HEK293T (cell line): Measurements from ENCODE around the gene CD3G.

Source experiments
- CTCF ChIA-PET: fragments of 350-600 bp; formaldehyde crosslinking; extraction: SDS; loops from one replicate; lab custom pipeline; 2021; ENCODE audit warnings: antibody characterized with exemption, inconsistent platforms; lab: Yijun Ruan, JAX
- POLR2A ChIA-PET: fragments of 350-600 bp; formaldehyde crosslinking; extraction: SDS; loops from one replicate; lab custom pipeline; 2020; ENCODE audit warnings: antibody characterized with exemption, inconsistent platforms; lab: Yijun Ruan, JAX
- DNase-seq: peaks from one replicate; pipeline ENCODE4 v3.0.0; 2012; ENCODE audit warnings: mixed read lengths; ENCODE audit errors: extremely low spot score
- ARNT ChIP-seq: fragments of 450-650 bp; IDR thresholded peaks from 2 replicates; pipeline ENCODE4 v1.6.1; 2017; ENCODE audit warnings: mild to moderate bottlenecking
- BHLHE40 ChIP-seq: fragments of 450-650 bp; IDR thresholded peaks from 2 replicates; pipeline ENCODE4 v1.6.1; 2016; ENCODE audit warnings: mild to moderate bottlenecking, moderate library complexity, borderline replicate concordance
- CTBP1 ChIP-seq: fragments of 450-650 bp; IDR thresholded peaks from 2 replicates; pipeline ENCODE4 v1.6.1; 2016; ENCODE audit warnings: borderline replicate concordance
- ELF4 ChIP-seq: fragments of 450-650 bp; IDR thresholded peaks from 2 replicates; pipeline ENCODE4 v1.6.1; 2017; ENCODE audit warnings: antibody characterized with exemption
- FOXA1 ChIP-seq: fragments of 450-650 bp; IDR thresholded peaks from 2 replicates; pipeline ENCODE4 v1.6.1; 2016; ENCODE audit warnings: mild to moderate bottlenecking
- FOXK2 ChIP-seq: fragments of 450-650 bp; IDR thresholded peaks from 2 replicates; pipeline ENCODE4 v1.6.1; 2016; ENCODE audit warnings: mild to moderate bottlenecking
- FOXM1 ChIP-seq: fragments of 450-650 bp; IDR thresholded peaks from 2 replicates; pipeline ENCODE4 v1.6.1; 2017; ENCODE audit warnings: mild to moderate bottlenecking, borderline replicate concordance
- HDGF ChIP-seq: fragments of 450-650 bp; IDR thresholded peaks from 2 replicates; pipeline ENCODE4 v1.6.1; 2017; ENCODE audit warnings: antibody characterized with exemption, borderline replicate concordance
- L3MBTL2 ChIP-seq: fragments of 450-650 bp; conservative IDR thresholded peaks from 2 replicates; pipeline ENCODE4 v1.6.1; 2016; ENCODE audit warnings: mild to moderate bottlenecking
- LEF1 ChIP-seq: fragments of 450-650 bp; IDR thresholded peaks from 2 replicates; pipeline ENCODE4 v1.6.1; 2017; ENCODE audit warnings: mild to moderate bottlenecking, borderline replicate concordance
- NFRKB ChIP-seq: fragments of 450-650 bp; IDR thresholded peaks from 2 replicates; pipeline ENCODE4 v1.6.1; 2016; ENCODE audit warnings: mild to moderate bottlenecking, moderate library complexity
- SP1 ChIP-seq: fragments of 450-650 bp; IDR thresholded peaks from 2 replicates; pipeline ENCODE4 v1.6.1; 2017
- SUZ12 ChIP-seq: fragments of 450-650 bp; IDR thresholded peaks from 2 replicates; pipeline ENCODE4 v1.6.1; 2016; ENCODE audit warnings: mild to moderate bottlenecking
- TARDBP ChIP-seq: fragments of 450-650 bp; IDR thresholded peaks from 2 replicates; pipeline ENCODE4 v1.6.1; 2016
- ZNF384 ChIP-seq: fragments of 450-650 bp; IDR thresholded peaks from 2 replicates; pipeline ENCODE4 v1.6.1; 2016
- TF ChIP-seq, protein P1 (sequence below): fragments of 450-650 bp; IDR thresholded peaks from 2 replicates; pipeline ENCODE4 v1.6.1; 2016

CD3G gene

DNA sequence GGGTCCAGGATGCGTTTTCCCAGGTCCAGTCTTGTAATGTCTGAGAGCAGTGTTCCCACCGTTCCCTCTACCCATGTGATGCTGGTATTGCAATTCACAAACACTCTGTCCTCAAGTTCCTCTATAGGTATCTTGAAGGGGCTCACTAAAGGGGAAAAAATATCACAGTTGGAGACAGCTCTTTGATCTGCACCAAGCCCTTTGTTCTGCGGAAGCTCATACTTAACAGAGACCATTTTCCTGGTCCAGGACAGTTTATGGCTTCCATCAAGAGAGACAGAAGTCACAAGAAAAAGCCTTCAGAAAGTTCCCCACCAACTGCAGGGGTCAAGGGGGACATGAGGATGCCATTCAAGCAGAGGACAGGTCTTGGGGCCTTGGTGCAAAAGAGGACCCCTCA, 3.7 kb upstream of the CD3G start:
- DNase-seq, result no peak
- ChIA-PET POLR2A (interaction anchor here (1.0 kb wide), 1 partner anchor 19 kb away, joined by 3 read pairs; the partner anchor contains the start of gene UBE4A), CTCF (no interaction called here)
- TF ChIP-seq L3MBTL2 (no peak), SP1 (no peak), ELF4 (no peak), HDGF (no peak)
- TF ChIP-seq, protein P1, sequence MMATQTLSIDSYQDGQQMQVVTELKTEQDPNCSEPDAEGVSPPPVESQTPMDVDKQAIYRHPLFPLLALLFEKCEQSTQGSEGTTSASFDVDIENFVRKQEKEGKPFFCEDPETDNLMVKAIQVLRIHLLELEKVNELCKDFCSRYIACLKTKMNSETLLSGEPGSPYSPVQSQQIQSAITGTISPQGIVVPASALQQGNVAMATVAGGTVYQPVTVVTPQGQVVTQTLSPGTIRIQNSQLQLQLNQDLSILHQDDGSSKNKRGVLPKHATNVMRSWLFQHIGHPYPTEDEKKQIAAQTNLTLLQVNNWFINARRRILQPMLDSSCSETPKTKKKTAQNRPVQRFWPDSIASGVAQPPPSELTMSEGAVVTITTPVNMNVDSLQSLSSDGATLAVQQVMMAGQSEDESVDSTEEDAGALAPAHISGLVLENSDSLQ, result no peak

DNA sequence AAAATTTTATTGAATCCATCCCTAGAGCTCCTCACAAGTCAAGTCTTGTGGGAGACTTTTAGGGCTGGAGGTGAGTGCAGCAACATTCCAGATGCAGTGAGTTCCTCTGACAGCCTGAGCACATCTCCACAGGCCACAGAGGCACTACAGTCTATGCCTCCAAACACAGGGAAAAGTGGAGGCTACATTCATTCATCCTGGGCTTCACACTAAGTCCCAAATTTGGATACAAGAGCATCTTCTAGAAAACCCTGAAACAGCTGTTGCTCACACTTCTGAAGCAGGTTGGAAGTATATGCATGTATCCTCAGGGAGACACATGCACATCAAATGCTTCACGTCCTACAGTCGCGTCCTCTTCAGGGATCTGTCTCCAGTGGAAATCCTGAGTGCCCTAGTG, 2.9 kb upstream of the CD3G start:
- TF ChIP-seq FOXK2 (no peak), ARNT (no peak), BHLHE40 (no peak), CTBP1 (no peak), ELF4 (no peak), NFRKB (no peak), FOXA1 (no peak), SUZ12 (no peak), L3MBTL2 (no peak), SP1 (no peak), HDGF (no peak), LEF1 (no peak), ZNF384 (no peak), TARDBP (no peak), FOXM1 (no peak)
- TF ChIP-seq, protein P1, result no peak
- DNase-seq, result no peak
- CTCF ChIA-PET, result no interaction called here
- POLR2A ChIA-PET, result interaction anchor here (1.0 kb wide), 1 partner anchor 18 kb away, joined by 3 read pairs; the partner anchor contains the start of gene UBE4A

DNA sequence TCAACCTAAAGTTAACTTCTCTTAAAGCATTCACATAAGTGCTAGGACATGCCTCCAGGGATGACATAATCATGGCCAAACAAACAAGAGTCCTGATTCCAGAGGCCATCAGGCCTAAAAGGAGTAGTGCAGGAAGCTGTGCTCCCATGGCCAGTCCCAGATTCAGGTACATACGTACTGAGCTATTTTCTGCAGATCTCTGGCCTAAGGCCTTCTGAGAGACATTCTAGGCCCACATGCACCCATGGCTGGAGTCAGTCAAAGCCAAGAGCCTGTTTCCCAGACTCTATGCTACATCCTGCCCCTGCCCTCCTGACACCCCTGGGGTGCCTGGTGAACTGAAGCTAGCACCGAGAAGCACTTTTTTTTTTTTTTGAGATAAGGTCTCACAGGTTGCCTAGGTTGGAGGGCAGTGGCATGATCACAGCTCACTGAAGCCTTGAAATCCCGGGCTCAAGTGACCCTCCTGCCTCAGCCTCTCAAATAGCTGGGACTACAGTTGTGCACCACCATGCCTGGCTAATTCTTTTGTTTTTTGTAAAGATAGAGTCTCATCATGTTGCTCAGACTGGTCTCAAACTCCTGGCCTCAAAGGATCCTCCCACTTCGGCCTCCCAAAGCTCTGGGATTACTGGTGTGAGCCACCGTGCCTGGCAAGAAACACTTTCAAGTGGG, 2.2 kb upstream of the CD3G start:
- POLR2A ChIA-PET, result no interaction called here
- no peak for TF ChIP-seq L3MBTL2
- TF ChIP-seq HDGF, result no peak
- TF ChIP-seq ARNT, result no peak
- no peak for TF ChIP-seq NFRKB
- TF ChIP-seq ELF4, result no peak
- TF ChIP-seq ZNF384, result no peak
- TF ChIP-seq FOXA1, result no peak
- no peak for TF ChIP-seq CTBP1
- no peak for TF ChIP-seq FOXM1
- no peak for TF ChIP-seq FOXK2
- no peak for TF ChIP-seq SUZ12
- DNase-seq, result no peak
- CTCF ChIA-PET, result interaction anchor here (0.7 kb wide), 1 partner anchor 11 kb away, joined by 3 read pairs; no protein-coding TSS in a partner anchor

DNA sequence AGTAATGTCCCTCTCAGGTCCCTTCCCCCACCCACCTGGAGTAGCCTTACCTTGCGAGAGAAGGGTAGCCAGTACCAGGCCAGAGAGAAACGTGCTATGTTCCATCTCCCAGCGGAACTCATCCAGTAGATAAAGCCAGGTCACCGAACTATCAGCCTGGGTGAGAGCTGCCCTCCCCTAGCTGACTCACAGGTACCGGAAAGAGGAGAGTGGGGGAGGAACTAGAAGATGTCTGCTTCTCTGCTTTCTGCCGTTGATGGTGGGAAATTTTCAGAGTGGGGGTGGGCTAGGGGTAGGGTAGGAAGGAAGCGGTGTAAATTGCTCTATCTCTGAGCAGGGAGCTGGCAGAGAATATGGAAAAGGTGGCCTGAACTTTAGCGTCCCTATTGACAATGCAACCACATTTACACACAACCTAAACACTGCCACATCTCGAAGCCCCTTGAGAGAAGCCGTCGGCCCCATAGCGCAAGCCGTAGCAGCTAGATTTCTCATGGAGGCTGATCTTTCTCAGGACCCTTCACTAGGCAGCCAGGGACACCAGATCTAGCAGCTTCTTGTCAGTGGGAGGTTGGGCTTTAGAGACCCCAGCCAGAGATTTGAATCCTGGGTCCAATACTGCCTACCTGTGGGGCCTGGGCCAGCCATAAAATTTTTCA, 1.5 kb upstream of the CD3G start, which contains the start of gene CD3D:
Gene CD3D, minus strand, starts transcription at position 203 of the 659 bp plus-strand sequence. Its CDS starts 98 bp downstream, at position 105.
- no peak for DNase-seq
- TF ChIP-seq ELF4 (no peak), FOXA1 (no peak), SP1 (no peak), TARDBP (no peak), NFRKB (no peak), CTBP1 (no peak), FOXM1 (no peak), LEF1 (no peak)
- TF ChIP-seq, protein P1, result no peak
- ChIA-PET CTCF (interaction anchor here (0.6 to 0.7 kb wide), 2 partner anchors 10 to 61 kb away, joined by 3 to 6 read pairs; no protein-coding TSS in a partner anchor), POLR2A (no interaction called here)

DNA sequence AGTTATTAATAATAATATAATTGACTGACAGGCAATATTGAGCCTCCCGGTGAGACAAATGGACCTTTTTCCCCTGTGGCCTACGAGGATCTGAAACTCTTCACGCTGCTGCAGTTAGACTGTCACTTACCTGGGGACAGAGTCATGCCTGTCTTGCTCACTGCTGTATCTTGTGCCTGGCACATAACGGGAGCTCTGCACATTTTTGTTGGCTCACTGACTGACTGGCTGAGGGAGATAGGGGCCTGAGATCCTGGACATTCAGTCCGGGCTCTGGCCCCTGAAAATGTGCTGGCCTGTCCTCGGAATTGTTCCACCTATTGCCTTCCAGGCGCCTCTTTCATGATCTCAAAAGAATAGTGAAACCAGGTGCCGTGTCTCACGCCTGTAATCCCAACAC, 896 bp upstream of the CD3G start:
- POLR2A ChIA-PET, result no interaction called here
- CTCF ChIA-PET, result interaction anchor here (0.6 kb wide), 1 partner anchor 61 kb away, joined by 6 read pairs; no protein-coding TSS in a partner anchor
- DNase-seq, result no peak
- TF ChIP-seq, protein P1, result no peak
- TF ChIP-seq ARNT (no peak), TARDBP (no peak), CTBP1 (no peak), SP1 (no peak), FOXM1 (no peak), FOXA1 (no peak), BHLHE40 (no peak), SUZ12 (no peak), NFRKB (no peak), ZNF384 (no peak), LEF1 (no peak), FOXK2 (no peak), ELF4 (no peak), L3MBTL2 (no peak), HDGF (no peak)
